Activated naive CD4-positive, alpha-beta T cell treated with anti-CD3 and anti-CD28 coated beads, Interleukin-2, amount 10 ng/mL, durations not matched to agents 5 hours and 36 hours (primary cell): ENCODE data around the gene NUTM2B. TPM values are rescaled to one million over a fixed set of nuclear protein-coding genes. Genes with fewer than 3 reads are reported as not detected.

Experiments used
- total RNA-seq, 2 experiments: library from RNA; stranded (reverse); gene quantifications; one replicate each; pipeline ENCODE4 v1.2.3, GENCODE V29; 2021

Gene NUTM2B
- 1 to 10 TPM; 1.6 to 2.0 TPM for total RNA-seq

GRCh38 chr10:79702927-79703326, at the start of gene NUTM2B:
TSS of gene NUTM2B (plus strand) at chr10:79703227. CDS start at chr10:79703610, 383 bp downstream.

Other genes starting within 250 kb of the NUTM2B start
- 1 to 10 TPM; 1.2 to 1.8 TPM for gene EIF5AL1, start 190.7 kb upstream of the NUTM2B start, total RNA-seq
- gene SFTPA2, start 142.8 kb upstream of the NUTM2B start, total RNA-seq: not detected
- not detected for gene SFTPA1, start 92.3 kb upstream of the NUTM2B start, total RNA-seq
- under 1 TPM; 0.12 to 0.20 TPM for gene NUTM2E, start 123.5 kb downstream of the NUTM2B start, total RNA-seq
- not detected for gene SFTPD, start 245.9 kb downstream of the NUTM2B start, total RNA-seq